AG04450 (cell line): Measurements from ENCODE around the gene STN1. TPM values are rescaled to one million over a fixed set of nuclear protein-coding genes. Genes with fewer than 3 reads are reported as not detected.
"Not testable (repeated sequence)": the region's sequence is repeated elsewhere in the genome, so short reads cannot be mapped to it uniquely, and the experiment has no call there.

Experiments used
- CTCF ChIA-PET: fragments of 300-600, 350-600 bp; formaldehyde crosslinking; extraction: SDS; loops from one replicate; lab custom pipeline; 2022; ENCODE audit warnings: antibody characterized with exemption, inconsistent platforms; lab: Charles Lee
- POLR2A ChIA-PET: fragments of 350-600 bp; formaldehyde crosslinking; extraction: SDS; loops from one replicate; lab custom pipeline; 2021; ENCODE audit warnings: antibody characterized with exemption, inconsistent platforms; lab: Yijun Ruan, JAX
- DNase-seq: peaks from one replicate; pipeline ENCODE4 v3.0.0-alpha.2; 2011; ENCODE audit warnings: low read depth, low spot score
- H3K27ac ChIP-seq: one replicate; pipeline ENCODE4 v1.5.1; 2012; ENCODE audit warnings: low read depth, low read length, control low read depth
- H3K27me3 ChIP-seq: one replicate; pipeline ENCODE4 v1.6.0; 2012; ENCODE audit warnings: low read length; ENCODE audit not compliant: control insufficient read depth, insufficient read depth
- H3K4me3 ChIP-seq: 2 replicates; pipeline ENCODE4 v1.5.1; 2011; ENCODE audit warnings: mild to moderate bottlenecking, low read depth, low read length, control low read depth
- H3K9me3 ChIP-seq: 2 replicates; pipeline ENCODE4 v1.5.1; 2012; ENCODE audit warnings: low read length; ENCODE audit not compliant: control insufficient read depth, insufficient read depth
- polyA plus RNA-seq: library from polyadenylated mRNA; depleted of rRNA; stranded (reverse); fragments of >200 nt; gene quantifications from 2 replicates; pipeline ENCODE4 v1.2.3, GENCODE V29; 2011
- TF ChIP-seq, protein P1 (sequence below): IDR thresholded peaks from 2 replicates; pipeline ENCODE4 v1.5.1; 2011; ENCODE audit warnings: low read depth, low read length, control low read depth, inconsistent platforms

The STN1 gene
- polyA plus RNA-seq, 1 experiment: 19.0 TPM

GRCh38 chr10:103849212-103849877 is 68.6 kb downstream of the STN1 start:
- TF ChIP-seq, protein P1, sequence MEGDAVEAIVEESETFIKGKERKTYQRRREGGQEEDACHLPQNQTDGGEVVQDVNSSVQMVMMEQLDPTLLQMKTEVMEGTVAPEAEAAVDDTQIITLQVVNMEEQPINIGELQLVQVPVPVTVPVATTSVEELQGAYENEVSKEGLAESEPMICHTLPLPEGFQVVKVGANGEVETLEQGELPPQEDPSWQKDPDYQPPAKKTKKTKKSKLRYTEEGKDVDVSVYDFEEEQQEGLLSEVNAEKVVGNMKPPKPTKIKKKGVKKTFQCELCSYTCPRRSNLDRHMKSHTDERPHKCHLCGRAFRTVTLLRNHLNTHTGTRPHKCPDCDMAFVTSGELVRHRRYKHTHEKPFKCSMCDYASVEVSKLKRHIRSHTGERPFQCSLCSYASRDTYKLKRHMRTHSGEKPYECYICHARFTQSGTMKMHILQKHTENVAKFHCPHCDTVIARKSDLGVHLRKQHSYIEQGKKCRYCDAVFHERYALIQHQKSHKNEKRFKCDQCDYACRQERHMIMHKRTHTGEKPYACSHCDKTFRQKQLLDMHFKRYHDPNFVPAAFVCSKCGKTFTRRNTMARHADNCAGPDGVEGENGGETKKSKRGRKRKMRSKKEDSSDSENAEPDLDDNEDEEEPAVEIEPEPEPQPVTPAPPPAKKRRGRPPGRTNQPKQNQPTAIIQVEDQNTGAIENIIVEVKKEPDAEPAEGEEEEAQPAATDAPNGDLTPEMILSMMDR: no peak
- Histone ChIP-seq H3K27ac (peak overlapping the region; percentile 93), H3K4me3 (peak overlapping the region; percentile 25), H3K9me3 (no peaks in the 10 kb centered on the region), H3K27me3 (no peaks in the 10 kb centered on the region)
- ChIA-PET POLR2A (no interaction called here), CTCF (interaction anchor here (0.5 to 3.4 kb wide), 6 partner anchors 9 to 164 kb away, joined by 3 to 19 read pairs (median 4); no protein-coding TSS in a partner anchor)
- no peak for DNase-seq

GRCh38 chr10:103847909-103848468 is 70.0 kb downstream of the STN1 start:
- TF ChIP-seq, protein P1: peak; percentile 47
- Histone ChIP-seq H3K27me3 (no peaks in the 10 kb centered on the region), H3K27ac (no peak overlapping the region), H3K9me3 (no peaks in the 10 kb centered on the region), H3K4me3 (no peak overlapping the region)
- CTCF ChIA-PET: interaction anchor here (0.6 to 3.4 kb wide), 10 partner anchors 10 to 162 kb away, joined by 3 to 19 read pairs (median 4); no protein-coding TSS in a partner anchor
- no peak for DNase-seq
- POLR2A ChIA-PET: interaction anchor here (0.8 kb wide), 1 partner anchor 135 kb away, joined by 8 read pairs; no protein-coding TSS in a partner anchor

GRCh38 chr10:103847346-103847745 is 70.6 kb downstream of the STN1 start:
- no peak for DNase-seq
- ChIA-PET CTCF (interaction anchor here (0.6 to 3.4 kb wide), 5 partner anchors 9 to 134 kb away, joined by 3 to 19 read pairs (median 3); no protein-coding TSS in a partner anchor), POLR2A (no interaction called here)
- H3K27ac ChIP-seq: no peak overlapping the region
- TF ChIP-seq, protein P1: no peak
- no peaks in the 10 kb centered on the region for H3K27me3 ChIP-seq
- no peak overlapping the region for H3K4me3 ChIP-seq
- H3K9me3 ChIP-seq: no peaks in the 10 kb centered on the region

GRCh38 chr10:103845972-103846371 is 72.0 kb downstream of the STN1 start:
- POLR2A ChIA-PET: no interaction called here
- no peak overlapping the region for H3K4me3 ChIP-seq
- no peak for DNase-seq
- CTCF ChIA-PET: no interaction called here
- H3K9me3 ChIP-seq: no peaks in the 10 kb centered on the region
- TF ChIP-seq, protein P1: no peak
- H3K27me3 ChIP-seq: no peaks in the 10 kb centered on the region
- H3K27ac ChIP-seq: no peak overlapping the region

DNA sequence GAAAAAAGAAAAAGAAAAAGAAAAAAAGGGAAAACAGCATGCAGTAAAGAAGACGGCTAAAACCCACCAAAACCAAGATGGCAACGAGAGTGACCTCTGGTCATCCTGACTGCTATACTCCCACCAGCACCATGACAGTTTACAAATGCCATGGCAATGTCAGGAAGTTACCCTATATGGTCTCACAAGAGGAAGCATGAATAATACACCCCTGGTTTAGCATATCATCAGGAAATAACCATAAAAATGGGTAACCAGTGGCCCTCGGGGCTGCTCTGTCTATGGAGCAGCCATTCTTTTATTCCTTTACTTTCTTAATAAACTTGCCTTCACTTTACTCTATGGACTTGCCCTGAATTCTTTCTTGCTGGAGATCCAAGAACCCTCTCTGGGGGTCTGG is 72.6 kb downstream of the STN1 start:
- H3K9me3 ChIP-seq, CTCF ChIA-PET: not testable (repeated sequence)

More for the DNA sequence above, 72.6 kb downstream of the STN1 start:
- H3K27me3 ChIP-seq, POLR2A ChIA-PET, H3K4me3 ChIP-seq, H3K27ac ChIP-seq, DNase-seq: not testable (repeated sequence)
